HG02678 (cell line): Measurements from ENCODE around the gene LILRA1.
"Not testable (repeated sequence)": the region's sequence is repeated elsewhere in the genome, so short reads cannot be mapped to it uniquely, and the experiment has no call there.

Experiments
- ATAC-seq: cut with Tn5 transposase; IDR thresholded peaks from one replicate; pipeline ENCODE4 v1.9.1; 2021; ENCODE audit warnings: mild to moderate bottlenecking, moderate library complexity; ENCODE audit not compliant: unreplicated experiment

Gene LILRA1

GRCh38 chr19:54622431-54622830, 29.0 kb downstream of the LILRA1 start:
- no peak for ATAC-seq

GRCh38 chr19:54624234-54624633, 30.8 kb downstream of the LILRA1 start:
- ATAC-seq, result not testable (repeated sequence)

- ATAC-seq, result not testable (repeated sequence)
These were observed 31.7 kb downstream of the LILRA1 start for GRCh38 chr19:54624934-54625730.

- ATAC-seq, result no peak
These were observed 33.3 kb downstream of the LILRA1 start for GRCh38 chr19:54626757-54627156.

GRCh38 chr19:54627912-54628311, 34.5 kb downstream of the LILRA1 start:
- ATAC-seq, result not testable (repeated sequence)

GRCh38 chr19:54630262-54630661, 36.8 kb downstream of the LILRA1 start, which contains the start of gene LILRB1:
LILRB1 (plus strand) TSS chr19:54630484; CDS start chr19:54631074, 590 bp downstream.
- not testable (repeated sequence) for ATAC-seq

- no peak for ATAC-seq
These were observed 37.4 kb downstream of the LILRA1 start for GRCh38 chr19:54630782-54631181.

- ATAC-seq, result not testable (repeated sequence)
These were observed 38.3 kb downstream of the LILRA1 start for GRCh38 chr19:54631489-54632337.

- ATAC-seq, result not testable (repeated sequence)
These were observed 39.1 kb downstream of the LILRA1 start for GRCh38 chr19:54632517-54632916.

- no peak for ATAC-seq
These were observed 40.0 kb downstream of the LILRA1 start for GRCh38 chr19:54633401-54633800.

- ATAC-seq, result not testable (repeated sequence)
These were observed 42.6 kb downstream of the LILRA1 start for GRCh38 chr19:54636081-54636480.

- no peak for ATAC-seq
These were observed 45.3 kb downstream of the LILRA1 start for GRCh38 chr19:54638683-54639082.

- ATAC-seq, result not testable (repeated sequence)
These were observed 49.5 kb downstream of the LILRA1 start for GRCh38 chr19:54642953-54643352.

GRCh38 chr19:54643583-54643982, 50.2 kb downstream of the LILRA1 start:
- not testable (repeated sequence) for ATAC-seq

- ATAC-seq, result no peak
These were observed 50.6 kb downstream of the LILRA1 start for GRCh38 chr19:54644056-54644455.

GRCh38 chr19:54646331-54646841, 53.0 kb downstream of the LILRA1 start:
- ATAC-seq, result no peak

GRCh38 chr19:54648129-54648528, 54.7 kb downstream of the LILRA1 start:
- no peak for ATAC-seq

GRCh38 chr19:54650108-54650655, 56.8 kb downstream of the LILRA1 start:
- ATAC-seq, result no peak
